UCSD-AML1 (cell line): ENCODE data around the gene THPO.

Experiments used
- DNase-seq: peaks from one replicate; lab custom pipeline; 2025; ENCODE audit not compliant: unreplicated experiment; lab: John Stamatoyannopoulos, UW

THPO gene

DNA sequence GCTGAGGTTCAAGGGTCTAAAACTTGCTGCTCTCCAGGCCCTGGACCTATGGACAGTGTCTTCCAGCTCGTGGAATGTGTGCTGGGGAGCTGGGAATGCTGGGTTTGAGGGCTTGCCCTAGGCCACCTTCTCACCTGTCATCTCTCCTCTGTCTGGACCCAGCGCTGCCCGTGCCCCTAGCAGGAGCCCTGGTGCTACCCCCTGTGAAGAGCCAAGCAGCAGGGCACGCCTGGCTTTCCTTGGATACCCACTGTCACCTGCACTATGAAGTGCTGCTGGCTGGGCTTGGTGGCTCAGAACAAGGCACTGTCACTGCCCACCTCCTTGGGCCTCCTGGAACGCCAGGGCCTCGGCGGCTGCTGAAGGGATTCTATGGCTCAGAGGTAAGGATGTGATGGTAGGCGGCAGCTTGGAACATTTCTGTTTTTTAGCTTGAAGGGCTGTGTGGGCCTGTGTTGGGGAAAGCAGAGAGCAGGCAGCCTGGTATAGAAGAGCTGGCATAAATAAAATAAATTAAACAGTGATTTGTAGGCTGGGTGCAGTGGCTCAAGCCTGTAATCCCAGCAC lies 6.9 kb upstream of the THPO start:
- no peak for DNase-seq

GRCh38 chr3:184384342-184384741 lies 6.3 kb upstream of the THPO start:
- DNase-seq: no peak

DNA sequence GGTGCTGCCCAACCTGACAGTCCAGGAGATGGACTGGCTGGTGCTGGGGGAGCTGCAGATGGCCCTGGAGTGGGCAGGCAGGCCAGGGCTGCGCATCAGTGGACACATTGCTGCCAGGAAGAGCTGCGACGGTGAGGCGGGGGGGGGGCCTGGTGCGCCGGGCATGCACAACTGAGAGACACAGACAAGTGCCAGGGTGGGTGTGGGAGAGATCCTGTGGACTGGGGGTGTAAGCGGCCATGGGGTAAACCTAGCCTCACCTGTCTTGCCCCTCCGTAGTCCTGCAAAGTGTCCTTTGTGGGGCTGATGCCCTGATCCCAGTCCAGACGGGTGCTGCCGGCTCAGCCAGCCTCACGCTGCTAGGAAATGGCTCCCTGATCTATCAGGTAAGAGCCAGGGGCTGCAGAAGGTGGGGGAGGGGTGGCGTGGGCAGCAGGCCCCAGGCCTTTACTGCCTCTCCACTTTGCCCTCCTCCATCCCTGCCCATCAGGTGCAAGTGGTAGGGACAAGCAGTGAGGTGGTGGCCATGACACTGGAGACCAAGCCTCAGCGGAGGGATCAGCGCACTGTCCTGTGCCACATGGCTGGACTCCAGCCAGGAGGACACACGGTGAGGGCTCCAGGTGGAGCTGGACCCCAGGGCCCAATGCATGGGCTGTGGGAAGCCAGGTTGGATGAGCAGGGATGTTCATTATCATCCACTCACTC lies 5.2 kb upstream of the THPO start:
- no peak for DNase-seq

DNA sequence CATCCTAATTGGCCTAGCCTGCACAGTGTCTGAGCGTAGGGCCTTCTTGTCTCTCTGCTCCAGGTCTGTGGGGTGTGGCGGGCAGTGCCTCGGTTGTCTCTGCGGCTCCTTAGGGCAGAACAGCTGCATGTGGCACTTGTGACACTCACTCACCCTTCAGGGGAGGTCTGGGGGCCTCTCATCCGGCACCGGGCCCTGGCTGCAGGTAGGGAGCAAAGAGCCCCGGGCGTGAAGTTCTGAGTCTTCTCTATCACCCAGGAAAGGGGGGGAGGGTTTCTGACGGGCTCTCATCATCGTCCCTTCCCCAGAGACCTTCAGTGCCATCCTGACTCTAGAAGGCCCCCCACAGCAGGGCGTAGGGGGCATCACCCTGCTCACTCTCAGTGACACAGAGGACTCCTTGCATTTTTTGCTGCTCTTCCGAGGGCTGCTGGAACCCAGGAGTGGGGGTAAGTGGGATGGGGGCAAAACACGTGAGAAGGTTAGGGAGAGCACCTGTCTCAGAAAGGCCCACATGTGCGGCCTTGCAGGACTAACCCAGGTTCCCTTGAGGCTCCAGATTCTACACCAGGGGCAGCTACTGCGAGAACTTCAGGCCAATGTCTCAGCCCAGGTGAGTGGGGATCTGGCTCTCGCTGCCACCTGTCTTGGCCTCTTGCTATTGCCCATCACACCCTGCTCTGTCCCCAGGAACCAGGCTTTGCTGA lies 4.5 kb upstream of the THPO start:
- DNase-seq: no peak

- DNase-seq: peak; percentile 38
Measured at GRCh38 chr3:184381261-184382224, 3.5 kb upstream of the THPO start.

- no peak for DNase-seq
Measured at GRCh38 chr3:184380627-184381260, 2.7 kb upstream of the THPO start.

DNA sequence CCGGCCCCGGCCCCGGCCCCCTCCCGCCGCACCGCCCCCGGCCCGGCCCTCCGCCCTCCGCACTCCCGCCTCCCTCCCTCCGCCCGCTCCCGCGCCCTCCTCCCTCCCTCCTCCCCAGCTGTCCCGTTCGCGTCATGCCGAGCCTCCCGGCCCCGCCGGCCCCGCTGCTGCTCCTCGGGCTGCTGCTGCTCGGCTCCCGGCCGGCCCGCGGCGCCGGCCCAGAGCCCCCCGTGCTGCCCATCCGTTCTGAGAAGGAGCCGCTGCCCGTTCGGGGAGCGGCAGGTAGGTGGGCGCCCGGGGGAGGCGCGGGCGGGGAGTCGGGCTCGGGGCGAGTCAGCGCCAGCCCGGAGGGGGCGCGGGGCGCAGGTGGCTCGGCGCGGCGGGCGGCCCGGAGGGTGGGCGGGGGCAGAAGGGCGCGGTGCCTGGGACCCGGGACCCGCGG lies 2.2 kb upstream of the THPO start:
- DNase-seq: no peak

GRCh38 chr3:184379358-184380184 lies 1.6 kb upstream of the THPO start, which contains the start of gene CHRD:
CHRD (plus strand) TSS chr3:184380054; CDS start chr3:184380319, 265 bp downstream.
- DNase-seq: no peak

DNA sequence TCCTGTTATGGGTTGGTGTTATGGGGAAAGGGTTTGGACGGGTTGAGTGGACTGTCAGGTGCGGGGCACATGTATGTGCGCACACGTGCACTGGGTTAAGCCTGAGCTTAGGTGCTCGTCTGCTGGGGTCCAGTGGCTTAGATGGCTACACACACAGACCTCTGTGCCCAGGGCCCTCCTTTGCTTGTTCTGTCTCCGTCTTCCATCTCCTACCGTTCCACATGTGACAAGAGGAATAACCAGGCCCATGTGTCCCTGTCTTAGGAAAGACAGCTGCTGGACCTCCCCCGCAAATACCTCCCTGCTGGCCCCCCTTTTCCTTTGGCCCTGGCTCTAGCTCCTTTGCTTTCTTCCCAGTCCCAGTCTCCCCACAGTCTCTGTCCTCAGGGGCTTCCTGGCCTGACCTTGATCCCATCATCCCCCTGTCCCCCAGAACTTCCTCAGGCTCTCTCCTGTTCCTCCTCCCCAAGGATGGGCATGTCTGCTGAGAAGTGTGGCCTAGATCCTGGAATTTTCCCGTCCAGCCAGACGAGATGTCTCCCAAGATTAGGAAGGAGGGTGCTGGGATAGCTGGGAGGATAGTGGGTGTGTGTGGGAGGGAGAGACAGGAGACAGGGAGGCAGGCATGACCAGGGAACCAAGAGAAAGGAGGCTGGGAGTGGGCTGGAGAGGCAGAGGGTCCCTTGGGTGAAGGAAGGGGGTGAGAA lies 797 bp upstream of the THPO start:
- DNase-seq: no peak

- DNase-seq: no peak
Measured at GRCh38 chr3:184377374-184377773, 633 bp downstream of the THPO start.

GRCh38 chr3:184375747-184376461 lies 2.1 kb downstream of the THPO start:
- no peak for DNase-seq

- no peak for DNase-seq
Measured at GRCh38 chr3:184373422-184373821, 4.6 kb downstream of the THPO start.

DNA sequence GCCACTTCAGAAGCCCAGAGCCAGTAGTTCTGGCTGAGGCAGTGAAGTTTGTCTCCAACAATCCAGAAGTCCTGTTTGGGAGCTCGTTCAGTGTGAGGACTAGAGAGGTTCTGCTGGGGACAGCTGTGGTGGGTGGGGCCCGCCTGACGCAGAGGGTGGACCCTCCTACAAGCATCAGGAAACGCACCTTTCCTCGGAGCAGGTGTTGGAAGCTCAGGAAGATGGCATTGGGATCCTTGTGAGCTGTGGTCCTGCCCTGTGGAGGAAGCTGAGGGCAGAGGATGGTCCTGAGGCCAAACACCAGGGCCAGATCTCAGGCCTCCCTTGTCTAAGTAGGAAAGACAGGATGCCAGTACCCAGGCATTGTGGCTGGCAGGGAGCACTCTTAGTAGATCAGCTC lies 5.1 kb downstream of the THPO start:
- no peak for DNase-seq

DNA sequence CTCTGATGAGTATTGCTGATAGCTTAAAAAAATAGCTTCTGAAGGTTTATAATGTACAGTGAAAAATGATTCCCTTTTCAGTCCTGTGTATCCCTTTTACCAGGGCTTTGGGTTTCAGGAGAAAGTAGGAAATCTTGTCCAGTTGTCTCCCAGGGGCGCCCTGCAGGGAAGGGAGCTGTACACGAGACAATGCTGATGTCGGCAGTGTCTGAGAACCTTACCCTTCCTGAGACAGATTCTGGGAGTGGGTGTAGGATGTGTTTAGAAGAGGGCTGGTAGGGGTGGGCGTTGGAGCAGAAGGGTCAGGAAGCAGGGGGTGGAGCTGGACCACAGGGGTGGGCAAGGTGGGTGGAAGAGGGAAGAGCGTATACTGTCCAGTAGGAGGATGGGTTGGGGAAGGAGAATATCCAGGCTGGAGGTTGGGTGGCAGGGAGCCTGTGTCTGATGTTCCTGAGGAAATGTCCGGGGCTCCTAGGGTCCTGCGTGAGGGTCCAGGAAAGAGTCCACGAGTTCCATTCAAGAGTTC lies 5.6 kb downstream of the THPO start:
- no peak for DNase-seq

GRCh38 chr3:184371570-184372018 lies 6.4 kb downstream of the THPO start:
- DNase-seq: peak; percentile 68

DNA sequence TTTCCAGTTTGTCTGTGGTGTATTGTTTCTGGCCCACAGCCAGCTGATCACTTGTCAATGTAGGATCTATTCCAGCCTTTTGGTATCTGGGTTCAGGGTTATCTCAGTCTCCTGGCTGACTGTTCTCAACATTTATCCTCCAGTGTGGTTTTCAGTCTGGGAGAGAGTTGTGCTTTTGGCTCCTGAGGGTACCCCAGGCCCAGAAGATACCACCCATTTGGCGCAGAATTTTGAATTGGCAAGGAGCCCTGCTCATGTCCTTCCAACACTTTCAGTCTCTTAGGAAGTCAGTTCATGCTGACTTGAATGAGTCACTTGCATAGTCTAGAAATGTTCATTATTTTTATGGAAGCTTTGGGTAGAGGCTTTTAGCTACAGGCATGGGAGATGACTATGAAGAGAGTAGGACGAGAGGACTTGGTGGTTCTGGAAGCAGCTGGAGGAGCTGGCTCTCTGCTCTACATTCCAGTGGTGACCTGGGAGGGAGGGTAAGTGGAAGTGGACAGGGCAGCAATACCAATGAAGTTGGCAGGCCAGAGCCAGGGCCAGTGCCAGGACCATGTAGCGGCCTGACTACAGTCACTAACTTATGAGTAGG lies 9.3 kb downstream of the THPO start:
- no peak for DNase-seq

- DNase-seq: no peak
Measured at GRCh38 chr3:184368116-184368515, 9.9 kb downstream of the THPO start.
